Erythroblast (primary cell): Measurements from ENCODE around the gene NTM.

Experiments used
- GATA1 ChIP-seq: IDR thresholded peaks from 2 replicates; pipeline ENCODE4 v1.6.1; 2011; ENCODE audit warnings: low read depth, mild to moderate bottlenecking, control low read depth, low read length, moderate library complexity
- POLR2A ChIP-seq: IDR thresholded peaks from 2 replicates; pipeline ENCODE4 v1.6.1; 2011; ENCODE audit warnings: mild to moderate bottlenecking, low read length

DNA sequence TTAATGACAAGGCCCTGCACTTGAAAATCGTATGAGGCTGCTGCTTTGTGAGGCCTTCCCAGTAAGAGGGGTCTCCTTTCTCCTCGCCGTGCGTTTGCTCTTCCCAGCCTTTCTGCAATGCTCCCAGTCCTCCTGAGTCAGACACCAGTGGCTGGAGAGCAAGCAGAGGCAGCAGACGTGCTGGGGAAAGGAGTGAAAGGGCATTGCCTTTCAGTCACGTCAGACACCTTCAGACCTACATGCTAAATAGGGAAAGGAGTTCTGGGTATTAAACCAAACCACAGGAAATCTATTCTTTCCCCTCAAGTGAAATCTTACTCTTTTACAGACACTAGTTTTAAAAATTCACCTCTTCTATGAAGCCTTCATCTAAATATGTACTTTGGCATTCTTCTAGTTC, 274.8 kb downstream of the NTM start:
- TF ChIP-seq POLR2A (no peak), GATA1 (no peak)
